H1 (cell line): ENCODE data around the gene RBP5. TPM values are rescaled to one million over a fixed set of nuclear protein-coding genes. Genes with fewer than 3 reads are reported as not detected.

Experiments
- CTCF ChIA-PET: fragments of 300-600 bp; sonication (Branson Sonifier 250); formaldehyde crosslinking; loops from one replicate; lab custom pipeline; 2021; ENCODE audit not compliant: partially characterized antibody; lab: Charles Lee
- POLR2A ChIA-PET: fragments of 300-600 bp; sonication (Branson Sonifier 250); formaldehyde crosslinking; loops from one replicate; lab custom pipeline; 2021; ENCODE audit warnings: inconsistent platforms; ENCODE audit not compliant: partially characterized antibody; lab: Charles Lee
- DNase-seq, 2 experiments: peaks; one replicate each; pipeline versions ENCODE4 v3.0.0 to v3.0.0-alpha.2; 2010 to 2022; ENCODE audit warnings: low spot score in 2 of 2, low read depth in 1 of 2, mixed read lengths in 1 of 2
- FAIRE-seq: peaks from 2 replicates; lab custom pipeline; 2011; peaks lifted over from hg19 to GRCh38; lab: Jason Lieb, UNC
- H2AFZ ChIP-seq: 2 replicates; pipeline ENCODE4 v1.8.1; 2012; ENCODE audit warnings: low read length, inconsistent platforms
- H2AK5ac ChIP-seq: 2 replicates; pipeline ENCODE4 v1.6.1; 2013; ENCODE audit warnings: low read depth, low read length
- H2BK120ac ChIP-seq: replicated peaks from 2 replicates; pipeline ENCODE3; 2013; ENCODE audit warnings: low read depth, low read length, inconsistent platforms
- H2BK12ac ChIP-seq: 2 replicates; pipeline ENCODE4 v1.6.1; 2013; ENCODE audit warnings: low read depth, low read length
- H2BK15ac ChIP-seq: 2 replicates; pipeline ENCODE4 v1.6.1; 2013; ENCODE audit warnings: low read length
- H2BK20ac ChIP-seq: 2 replicates; pipeline ENCODE4 v1.6.1; 2013; ENCODE audit warnings: low read length
- H2BK5ac ChIP-seq: 2 replicates; pipeline ENCODE4 v1.6.1; 2013; ENCODE audit warnings: low read depth, low read length
- H3K14ac ChIP-seq: 2 replicates; pipeline ENCODE4 v1.6.1; 2013; ENCODE audit warnings: inconsistent platforms; ENCODE audit not compliant: insufficient read length
- H3K18ac ChIP-seq: 2 replicates; pipeline ENCODE4 v1.6.1; 2013; ENCODE audit warnings: low read length; ENCODE audit errors: extremely low read depth
- H3K23ac ChIP-seq: 2 replicates; pipeline ENCODE4 v1.6.1; 2013; ENCODE audit warnings: inconsistent platforms; ENCODE audit not compliant: insufficient read length
- H3K23me2 ChIP-seq: 2 replicates; pipeline ENCODE4 v1.6.1; 2013; ENCODE audit warnings: low read depth, low read length
- H3K27ac ChIP-seq: 2 replicates; pipeline ENCODE4 v1.6.1; 2011; ENCODE audit warnings: low read depth, low read length, inconsistent platforms
- H3K27me3 ChIP-seq, 4 experiments: replicated peaks in 1 of 4; 1 replicate in 1 of 4; 2 replicates in 3 of 4; pipeline versions ENCODE4 v1.6.1 to v1.8.1; 2011 to 2013; ENCODE audit warnings: low read length in 3 of 4, mild to moderate bottlenecking in 3 of 4, inconsistent platforms in 2 of 4, mixed read lengths in 2 of 4, moderate library complexity in 1 of 4; ENCODE audit not compliant: control insufficient read depth in 3 of 4, insufficient read depth in 3 of 4; ENCODE audit errors: extremely low read depth in 1 of 4
- H3K36me3 ChIP-seq, 4 experiments: 2 replicates each; pipeline versions ENCODE4 v1.6.1 to v1.8.1; 2011 to 2013; ENCODE audit warnings: mild to moderate bottlenecking in 4 of 4, low read length in 3 of 4, moderate library complexity in 2 of 4, control low read depth in 1 of 4, inconsistent platforms in 1 of 4; ENCODE audit not compliant: insufficient read depth in 4 of 4, control insufficient read depth in 2 of 4
- H3K4ac ChIP-seq: replicated peaks from 2 replicates; pipeline ENCODE3; 2013; ENCODE audit warnings: low read length, low read depth, mixed read lengths, inconsistent platforms; ENCODE audit not compliant: insufficient read length
- H3K4me1 ChIP-seq, 4 experiments: replicated peaks in 1 of 4; 1 replicate in 1 of 4; 2 replicates in 3 of 4; pipeline versions ENCODE4 v1.6.1 to v1.8.1; 2011 to 2013; ENCODE audit warnings: low read length in 3 of 4, inconsistent platforms in 2 of 4, mixed read lengths in 1 of 4; ENCODE audit not compliant: insufficient read depth in 4 of 4, control insufficient read depth in 3 of 4
- H3K4me2 ChIP-seq, 2 experiments: 2 replicates each; pipeline versions ENCODE4 v1.6.1 to v1.8.1; 2011 to 2013; ENCODE audit warnings: low read depth in 2 of 2, low read length in 2 of 2, control low read depth in 1 of 2, inconsistent platforms in 1 of 2, mild to moderate bottlenecking in 1 of 2; ENCODE audit not compliant: insufficient read depth in 1 of 2
- H3K4me3 ChIP-seq, 4 experiments: fragments of 200-600, 300-600 bp in 1 of 4; sonication (generic), shearing (Covaris generic), sonication (Bioruptor Twin) in 1 of 4; 2 replicates each; pipeline versions ENCODE4 v1.5.1 to v1.8.1; 2011 to 2016; ENCODE audit warnings: low read length in 4 of 4, low read depth in 3 of 4, control low read depth in 2 of 4, inconsistent platforms in 2 of 4, mild to moderate bottlenecking in 2 of 4, mixed read lengths in 1 of 4, moderate library complexity in 1 of 4; ENCODE audit not compliant: insufficient read depth in 2 of 4; ENCODE audit errors: extremely low read depth in 1 of 4
- H3K56ac ChIP-seq: replicated peaks from 2 replicates; pipeline ENCODE3; 2013; ENCODE audit warnings: low read depth, mild to moderate bottlenecking, mixed read lengths, low read length, inconsistent platforms; ENCODE audit not compliant: insufficient read length
- H3K79me1 ChIP-seq: 2 replicates; pipeline ENCODE4 v1.6.1; 2013; ENCODE audit warnings: low read depth, low read length, control low read depth
- H3K79me2 ChIP-seq, 2 experiments: 2 replicates each; pipeline versions ENCODE4 v1.6.1 to v1.8.1; 2012 to 2013; ENCODE audit warnings: low read length in 2 of 2, mild to moderate bottlenecking in 2 of 2, inconsistent platforms in 1 of 2; ENCODE audit not compliant: insufficient read depth in 2 of 2, control insufficient read depth in 1 of 2
- H3K9ac ChIP-seq, 4 experiments: replicated peaks in 1 of 4; 1 replicate in 1 of 4; 2 replicates in 3 of 4; pipeline versions ENCODE4 v1.6.1 to v1.8.1; 2011 to 2013; ENCODE audit warnings: low read depth in 3 of 4, low read length in 3 of 4, control low read depth in 2 of 4, mild to moderate bottlenecking in 2 of 4, moderate library complexity in 2 of 4, inconsistent platforms in 1 of 4; ENCODE audit errors: extremely low read depth in 1 of 4
- H3K9me3 ChIP-seq, 2 experiments: 2 replicates each; pipeline versions ENCODE4 v1.6.1 to v1.8.1; 2012 to 2013; ENCODE audit warnings: mild to moderate bottlenecking in 2 of 2, moderate library complexity in 2 of 2, control low read depth in 1 of 2, inconsistent platforms in 1 of 2, low read depth in 1 of 2, low read length in 1 of 2, mixed read lengths in 1 of 2; ENCODE audit not compliant: insufficient read depth in 2 of 2
- H4K20me1 ChIP-seq, 2 experiments: replicated peaks in 1 of 2; 2 replicates each; pipeline versions ENCODE3 to v1.8.1; 2011 to 2013; ENCODE audit warnings: inconsistent platforms in 2 of 2, low read length in 2 of 2, mild to moderate bottlenecking in 1 of 2; ENCODE audit not compliant: insufficient read depth in 2 of 2, control insufficient read depth in 1 of 2
- H4K5ac ChIP-seq: 2 replicates; pipeline ENCODE4 v1.6.1; 2013; ENCODE audit warnings: low read length, low read depth, mixed read lengths, inconsistent platforms; ENCODE audit not compliant: insufficient read length
- H4K8ac ChIP-seq: 2 replicates; pipeline ENCODE4 v1.8.0; 2013; ENCODE audit warnings: mild to moderate bottlenecking, moderate library complexity, low read length, inconsistent platforms; ENCODE audit not compliant: insufficient read depth; ENCODE audit errors: extremely low read depth
- H4K91ac ChIP-seq: replicated peaks from 2 replicates; pipeline ENCODE3; 2013; ENCODE audit warnings: low read length, mixed read lengths, inconsistent platforms; ENCODE audit not compliant: insufficient read length
- CBX8 ChIP-seq: fragments of 300-800, 300-1000 bp; sonication (generic); IDR thresholded peaks from 2 replicates; pipeline ENCODE4 v1.7.1; 2016; ENCODE audit warnings: low read depth, low read length, borderline replicate concordance
- CREB1 ChIP-seq: IDR thresholded peaks from 2 replicates; pipeline ENCODE4 v1.6.1; 2012; ENCODE audit warnings: inconsistent platforms
- EGR1 ChIP-seq: IDR thresholded peaks from 2 replicates; pipeline ENCODE4 v1.6.1; 2011; ENCODE audit warnings: low read depth, low read length, borderline replicate concordance
- HDAC2 ChIP-seq, 2 experiments: fragments of 300-600 bp in 1 of 2; sonication (generic) in 1 of 2; IDR thresholded peaks; 2 replicates each; pipeline ENCODE4 v1.6.1; 2011 to 2012; ENCODE audit warnings: low read depth in 2 of 2, low read length in 2 of 2, mild to moderate bottlenecking in 2 of 2, moderate library complexity in 2 of 2, borderline replicate concordance in 1 of 2, inconsistent platforms in 1 of 2
- KDM4A ChIP-seq: IDR thresholded peaks from one replicate; pipeline ENCODE4 v1.7.1; 2012; ENCODE audit warnings: low read depth, mild to moderate bottlenecking, moderate library complexity, low read length, inconsistent platforms; ENCODE audit not compliant: severe bottlenecking
- POU5F1 ChIP-seq: IDR thresholded peaks from 2 replicates; pipeline ENCODE4 v1.6.1; 2011; ENCODE audit warnings: low read depth, mild to moderate bottlenecking, low read length, moderate library complexity
- RXRA ChIP-seq: IDR thresholded peaks from 2 replicates; pipeline ENCODE4 v1.6.1; 2011; ENCODE audit warnings: low read depth, mild to moderate bottlenecking, low read length, moderate library complexity; ENCODE audit not compliant: insufficient read depth
- SUZ12 ChIP-seq: fragments of 200-600 bp; sonication (generic); IDR thresholded peaks from 2 replicates; pipeline ENCODE4 v1.6.1; 2012; ENCODE audit warnings: mild to moderate bottlenecking, inconsistent platforms, low read length, moderate library complexity, mixed read lengths
- polyA plus RNA-seq, 7 experiments: library from polyadenylated mRNA; depleted of rRNA in 3 of 7; stranded (reverse) in 5 of 7; unstranded in 2 of 7; fragments of >200 nt in 5 of 7; fragments of 200-250 nt in 2 of 7; gene quantifications; 1 replicate in 5 of 7; 2 replicates in 1 of 7; 4 replicates in 1 of 7; pipeline versions ENCODE4 v1.2.1 to v1.2.3, GENCODE V29; 2011 to 2013; ENCODE audit warnings: missing spikeins in 2 of 7, mixed read lengths in 2 of 7
- total RNA-seq: library from RNA; stranded (reverse); fragmentation: NEBNext Ultra II Directional; extraction: Animal tissue kit (Norgen Biotek cat#: 25700); gene quantifications from 2 replicates; pipeline ENCODE4 v1.2.1, GENCODE V29; 2021

RBP5 gene
- total and polyA plus RNA-seq, 2 of the 8 experiments (the other 6 are each of a cell fraction or from before 2014, with no cell fraction given), result 1.2 to 1.9 TPM

- peaks cover 0 to 8% of the 10 kb centered on the region in 2 experiments for H4K20me1 ChIP-seq
- no peak overlapping the region for H3K4me2 ChIP-seq
- H3K56ac ChIP-seq, result no peak overlapping the region
- H2BK12ac ChIP-seq, result no peak overlapping the region
- H3K14ac ChIP-seq, result no peak overlapping the region
- no peak overlapping the region for H3K23ac ChIP-seq
- no peak overlapping the region for H3K27ac ChIP-seq
- peaks cover 0 to 3% of the 10 kb centered on the region in 2 experiments; a peak in 1 of 4 replicates for H3K9me3 ChIP-seq
- POLR2A ChIA-PET, result interaction anchor here (0.8 to 1.2 kb wide), 3 partner anchors 11 to 28 kb away, joined by 3 read pairs; no protein-coding TSS in a partner anchor
- peaks cover 9% of the 10 kb centered on the region; the same call in 1 of the 2 replicates for H3K23me2 ChIP-seq
- H3K36me3 ChIP-seq, result peaks cover 0 to 5% (median 1%) of the 10 kb centered on the region in 4 experiments; a peak in 2 of 8 replicates
- no peaks in the 10 kb centered on the region for H3K79me2 ChIP-seq
- DNase-seq (no peak), FAIRE-seq (no peak)
- H2BK5ac ChIP-seq, result no peak overlapping the region
- no peak overlapping the region for H4K91ac ChIP-seq
- H3K4me3 ChIP-seq, result no peak overlapping the region
- H2AFZ ChIP-seq, result no peak overlapping the region
- no peaks in the 10 kb centered on the region for H3K27me3 ChIP-seq
- no peak overlapping the region for H2BK20ac ChIP-seq
- H3K18ac ChIP-seq, result no peak overlapping the region
- no peak overlapping the region for H2BK15ac ChIP-seq
- no peaks in the 10 kb centered on the region for H3K4me1 ChIP-seq
- H3K79me1 ChIP-seq, result no peaks in the 10 kb centered on the region
- H3K9ac ChIP-seq, result no peak overlapping the region
- no peak overlapping the region for H2BK120ac ChIP-seq
- H2AK5ac ChIP-seq, result no peak overlapping the region
- CTCF ChIA-PET, result interaction anchor here (0.7 to 2.9 kb wide), 4 partner anchors 10 to 102 kb away, joined by 3 to 20 read pairs (median 6); no protein-coding TSS in a partner anchor
- H3K4ac ChIP-seq, result no peak overlapping the region
- H4K5ac ChIP-seq, result no peak overlapping the region
- H4K8ac ChIP-seq, result no peak overlapping the region
- no peak for TF ChIP-seq CREB1
- no peak for TF ChIP-seq CBX8
- TF ChIP-seq KDM4A, result no peak
- TF ChIP-seq POU5F1, result no peak
- no peak for TF ChIP-seq EGR1
- no peak for TF ChIP-seq SUZ12
- TF ChIP-seq HDAC2 (IDR thresholded peaks at IDR 0.05; ENCODE audit: borderline replicate concordance in 1 of 2, low read depth in 2 of 2, low read length in 2 of 2), result no peak
- TF ChIP-seq RXRA, result no peak
These were observed 48.9 kb downstream of the RBP5 start for GRCh38 chr12:7079826-7080125.
